GM12891 (cell line): ENCODE results near the gene TBC1D22A.

Experiments used
- POLR2A ChIP-seq: IDR thresholded peaks from 2 replicates; pipeline ENCODE4 v1.6.1; 2011; ENCODE audit warnings: low read depth, low read length, control low read depth
- POLR2AphosphoS5 ChIP-seq: IDR thresholded peaks from 2 replicates; pipeline ENCODE4 v1.6.1; 2011; ENCODE audit warnings: low read depth, low read length, control low read depth

DNA sequence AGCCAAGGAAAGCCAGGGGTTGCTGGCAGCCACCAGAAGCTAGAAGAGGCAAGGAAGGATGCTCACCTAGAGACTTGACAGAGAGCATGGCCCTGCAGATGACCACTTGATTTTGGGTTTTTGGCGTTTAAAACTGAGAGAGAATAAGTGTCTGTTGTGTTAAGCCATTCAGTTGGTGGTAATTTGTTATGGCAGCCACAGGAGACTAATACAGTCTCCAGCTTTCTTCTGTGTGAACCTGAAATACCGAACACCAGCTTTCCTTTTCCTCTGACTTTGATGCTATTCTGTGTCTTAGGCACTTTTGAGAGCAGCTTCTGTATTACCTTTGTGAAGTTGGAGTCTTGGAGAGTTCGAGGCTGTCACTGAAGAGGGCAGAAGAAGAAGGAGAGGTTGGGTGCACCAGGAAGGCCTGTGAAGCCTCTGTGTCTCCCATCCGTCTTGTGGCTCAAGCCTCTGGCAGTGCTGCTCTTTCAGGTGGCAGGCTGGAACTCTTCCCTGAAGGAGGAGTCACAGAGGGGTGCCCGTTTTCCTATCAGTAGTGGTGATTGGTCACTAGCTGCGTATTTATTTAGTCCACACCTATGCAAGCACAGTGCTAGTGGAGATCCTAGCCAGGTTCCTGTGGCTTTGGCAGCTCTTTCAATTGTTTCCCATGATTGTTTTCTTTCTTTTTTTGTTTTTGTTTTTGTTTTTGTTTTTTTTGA, 2.5 kb downstream of the TBC1D22A start:
- no peak for TF ChIP-seq POLR2A
- TF ChIP-seq POLR2AphosphoS5, result no peak
